KOPT-K1 (cell line): ENCODE data around the gene OTOP2.

ENCODE experiments used
- H3K27ac ChIP-seq: fragments of 200-600 bp; sonication (generic); 2 replicates; pipeline ENCODE4 v1.5.1; 2016; ENCODE audit warnings: antibody characterized with exemption, mild to moderate bottlenecking, low read depth, low read length; ENCODE audit not compliant: poor library complexity, severe bottlenecking
- H3K36me3 ChIP-seq: fragments of 200-600 bp; sonication (generic); 2 replicates; pipeline ENCODE4 v1.5.1; 2017; ENCODE audit warnings: antibody characterized with exemption, mild to moderate bottlenecking, low read length, moderate library complexity; ENCODE audit not compliant: insufficient read depth
- H3K9me3 ChIP-seq: fragments of 200-600 bp; sonication (generic); 2 replicates; pipeline ENCODE4 v1.5.1; 2017; ENCODE audit warnings: antibody characterized with exemption, low read length, mild to moderate bottlenecking; ENCODE audit not compliant: insufficient read depth, poor library complexity, severe bottlenecking

The OTOP2 gene

DNA sequence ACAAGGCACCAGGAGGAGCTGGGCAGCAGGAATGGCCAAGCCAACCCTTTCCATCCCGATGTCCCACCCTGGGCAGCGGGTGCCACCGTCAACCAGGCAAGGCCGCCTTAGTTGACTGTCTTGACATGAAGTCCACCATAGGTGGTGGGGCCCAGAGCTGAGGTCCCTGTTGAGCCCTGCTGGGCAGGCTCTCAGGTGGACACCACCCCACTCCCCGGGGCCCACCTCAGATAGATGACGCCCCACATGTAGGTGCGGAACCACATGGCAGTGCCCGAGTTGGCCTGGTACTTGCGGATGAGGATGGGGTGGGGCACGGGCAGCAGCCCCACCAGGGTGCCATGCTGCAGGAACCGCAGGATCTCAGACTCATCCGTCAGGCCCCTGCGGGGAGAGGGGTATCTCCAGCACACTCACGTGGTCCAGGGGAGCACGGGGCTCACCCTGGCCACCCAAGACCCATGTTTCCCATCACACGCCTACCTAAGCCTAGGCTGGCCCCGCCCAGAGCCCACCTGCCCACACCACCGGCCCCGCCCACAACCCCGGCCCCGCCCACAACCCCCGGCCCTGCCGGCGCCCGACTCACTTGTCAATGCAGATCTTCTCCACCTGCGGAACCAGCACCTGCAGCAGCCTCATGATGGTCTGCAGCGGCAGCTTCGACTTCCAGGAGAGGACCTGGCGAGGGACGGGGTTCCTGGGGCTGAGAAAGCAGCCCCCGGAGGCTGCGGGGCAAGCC is 27.8 kb downstream of the OTOP2 start:
- Histone ChIP-seq H3K36me3 (no peaks in the 10 kb centered on the region), H3K27ac (no peak overlapping the region), H3K9me3 (no peaks in the 10 kb centered on the region)

DNA sequence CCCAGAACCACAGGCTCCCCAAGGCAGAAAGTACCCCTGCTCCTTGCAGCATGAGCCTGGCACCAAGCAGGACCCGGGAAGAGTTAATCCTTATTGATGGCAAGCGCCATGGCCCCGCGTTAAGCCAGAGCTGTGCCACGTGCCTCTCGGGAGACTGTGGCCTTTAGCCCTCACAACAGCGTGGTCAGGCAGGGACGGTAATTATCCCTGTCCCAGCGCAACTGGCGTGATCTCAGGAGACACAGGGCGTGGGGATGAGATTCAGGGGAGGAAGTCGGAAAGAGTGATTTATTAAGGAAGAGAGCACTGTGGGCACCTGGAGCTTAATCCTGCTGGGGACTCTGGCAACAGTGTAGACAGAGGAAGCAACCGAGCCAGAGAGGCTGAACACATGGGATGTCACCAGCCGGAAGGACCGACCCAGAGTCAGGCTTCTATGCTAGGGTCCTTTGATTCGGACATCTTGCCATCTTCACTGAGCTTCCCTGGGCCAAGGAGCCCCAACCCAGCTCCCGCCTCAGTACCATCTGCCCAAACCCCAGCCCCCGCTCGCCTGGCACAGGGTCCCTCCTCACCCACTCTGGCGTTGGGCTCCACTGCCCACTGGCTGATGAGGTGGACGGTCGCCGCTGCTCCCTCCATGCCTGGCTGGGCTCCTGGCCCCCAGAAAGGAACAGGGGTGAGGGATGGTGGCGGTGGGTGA is 28.5 kb downstream of the OTOP2 start:
- Histone ChIP-seq H3K36me3 (no peaks in the 10 kb centered on the region), H3K27ac (no peak overlapping the region), H3K9me3 (no peaks in the 10 kb centered on the region)

DNA sequence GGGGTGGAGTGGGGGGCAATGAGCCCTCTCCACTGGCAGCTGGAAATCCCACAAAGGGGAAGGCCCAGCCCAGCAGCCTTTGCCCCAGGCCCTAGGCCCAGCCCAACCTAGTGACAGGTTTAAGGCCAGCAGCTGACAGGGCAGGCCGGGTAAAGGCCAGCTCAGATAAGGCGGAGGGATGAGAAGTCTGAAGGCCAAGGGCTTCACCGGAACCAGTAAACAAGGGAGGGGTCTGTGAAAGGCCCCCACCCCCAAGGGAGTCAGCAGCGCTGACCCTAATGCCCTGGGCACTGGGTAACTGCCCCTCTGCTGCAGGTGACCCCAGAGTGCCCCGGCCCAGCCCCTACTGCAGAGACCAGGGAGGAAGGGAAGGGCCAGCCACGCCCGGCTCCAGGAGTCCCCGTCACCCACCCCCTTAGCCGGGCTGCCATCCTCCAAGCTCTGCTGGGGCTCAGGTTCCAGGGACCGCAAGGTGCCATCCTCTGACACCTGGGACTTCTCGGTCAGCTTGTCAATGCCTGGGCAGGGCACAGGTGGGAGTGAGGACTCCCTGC is 29.1 kb downstream of the OTOP2 start:
- Histone ChIP-seq H3K36me3 (no peaks in the 10 kb centered on the region), H3K9me3 (no peaks in the 10 kb centered on the region), H3K27ac (no peak overlapping the region)

DNA sequence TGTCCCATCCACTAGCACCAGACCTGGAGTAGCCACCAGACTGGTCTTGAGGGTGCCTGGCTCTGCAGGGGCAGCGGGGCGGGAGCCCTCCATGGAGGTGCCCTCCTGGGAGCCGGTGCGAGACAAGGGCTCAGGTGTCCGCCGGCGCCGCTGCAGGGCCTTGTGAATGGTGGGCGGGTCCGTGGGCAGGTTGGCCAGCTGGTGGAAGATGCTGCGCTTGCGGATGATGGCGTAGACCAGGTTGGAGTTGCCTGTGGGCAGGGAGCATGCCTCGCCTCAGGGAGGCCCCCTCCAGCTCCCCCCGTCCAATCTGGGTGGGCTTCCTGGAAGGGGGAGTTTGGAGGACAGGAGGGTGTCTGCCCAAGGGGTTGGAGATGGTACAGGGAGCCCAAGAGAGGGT is 30.0 kb downstream of the OTOP2 start:
- H3K27ac ChIP-seq, result no peak overlapping the region
- H3K36me3 ChIP-seq, result no peaks in the 10 kb centered on the region
- H3K9me3 ChIP-seq, result no peaks in the 10 kb centered on the region

DNA sequence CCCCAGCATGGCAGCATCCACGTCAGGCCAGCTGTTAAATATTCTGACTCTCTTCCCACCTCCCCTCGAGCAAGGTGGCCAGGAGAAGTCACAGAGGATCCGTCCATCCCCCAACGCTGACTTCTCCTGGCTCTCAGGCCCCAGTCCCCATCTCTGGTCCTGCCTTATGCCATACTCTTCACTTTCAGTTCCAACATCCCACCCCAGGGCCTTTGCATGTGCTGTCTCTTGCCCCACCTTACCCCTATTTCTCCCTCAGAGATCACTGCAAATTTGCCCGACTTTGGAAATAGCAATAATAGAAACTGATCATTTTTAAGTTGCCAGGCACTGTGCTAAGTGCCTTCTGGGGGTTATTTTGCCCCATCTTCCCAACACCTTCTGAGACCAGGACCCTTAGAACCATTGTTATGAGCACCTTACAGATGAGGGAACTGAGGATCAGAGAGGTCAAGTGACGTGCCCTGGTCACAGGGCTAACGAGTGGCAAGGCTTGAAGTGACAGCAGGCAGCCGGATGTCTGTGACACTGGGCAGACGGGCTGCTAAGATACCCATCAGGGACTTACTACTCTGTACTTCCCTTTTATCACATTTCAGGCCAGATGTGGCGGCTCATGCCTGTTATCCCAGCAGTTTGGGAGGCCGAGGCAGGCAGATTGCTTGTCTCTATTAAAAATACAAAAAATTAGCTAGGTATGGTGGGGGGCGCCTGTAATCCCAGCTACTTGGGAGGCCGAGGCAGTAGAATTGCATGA is 30.8 kb downstream of the OTOP2 start:
- no peak overlapping the region for H3K27ac ChIP-seq
- H3K36me3 ChIP-seq, result no peaks in the 10 kb centered on the region
- H3K9me3 ChIP-seq, result no peaks in the 10 kb centered on the region

DNA sequence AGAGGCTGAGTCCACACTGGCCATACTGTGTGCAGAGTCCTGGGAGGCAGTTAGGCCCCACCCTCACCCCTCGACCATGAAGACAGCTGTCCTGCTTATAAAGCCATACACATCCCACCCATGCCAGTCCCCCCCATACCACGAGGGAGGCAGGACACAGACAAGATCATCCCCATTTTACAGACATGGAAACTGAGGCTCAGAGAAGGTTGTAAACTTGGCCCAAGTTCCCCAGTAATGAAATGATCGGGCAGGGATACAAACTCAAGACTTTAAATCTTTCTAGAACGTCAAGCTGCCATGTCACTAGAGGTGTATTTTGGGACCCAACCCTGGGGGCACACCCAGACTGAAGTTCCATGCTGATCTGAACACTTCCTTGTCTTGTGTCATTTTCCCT is 32.0 kb downstream of the OTOP2 start:
- no peaks in the 10 kb centered on the region for H3K36me3 ChIP-seq
- H3K27ac ChIP-seq, result no peak overlapping the region
- H3K9me3 ChIP-seq, result no peaks in the 10 kb centered on the region

DNA sequence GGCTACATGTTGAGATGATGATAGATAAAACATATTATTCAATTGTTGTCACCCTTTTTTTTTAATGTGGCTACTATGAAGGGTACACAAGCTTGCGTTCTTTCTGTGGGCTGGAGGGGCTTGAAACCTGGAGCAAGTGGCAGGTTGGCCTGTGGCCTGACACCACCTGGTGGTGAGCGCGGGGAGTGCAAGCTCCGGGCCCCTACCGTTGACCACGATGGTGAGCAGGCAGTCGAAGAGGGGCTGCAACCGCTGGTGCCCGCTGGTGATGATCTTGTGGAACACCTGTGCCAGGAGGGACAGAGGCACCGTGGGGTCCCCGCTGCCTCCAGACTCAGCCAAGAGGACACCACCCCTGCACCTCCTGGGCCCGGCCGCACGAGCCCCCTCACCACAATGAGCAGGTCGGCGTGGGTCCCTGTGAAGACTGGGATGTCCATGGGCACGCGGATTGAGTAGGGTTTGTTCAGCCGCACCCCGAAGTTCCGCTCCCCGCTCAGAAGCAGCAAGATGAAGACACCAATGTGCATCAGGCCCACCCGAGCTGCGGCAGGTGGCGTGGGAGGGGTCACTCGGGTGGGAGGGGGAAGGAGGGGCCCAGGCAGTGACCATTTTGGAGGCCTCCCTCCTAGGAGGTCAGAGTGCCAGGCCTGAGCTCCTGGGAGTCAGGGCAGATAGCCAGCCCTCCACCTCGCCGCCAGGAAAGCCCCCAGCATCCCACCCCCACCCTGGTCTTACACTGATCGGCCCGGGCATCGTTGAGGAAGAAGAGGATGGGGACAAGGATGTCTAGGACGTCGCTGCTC is 34.1 kb downstream of the OTOP2 start:
- Histone ChIP-seq H3K36me3 (no peaks in the 10 kb centered on the region), H3K27ac (no peak overlapping the region), H3K9me3 (no peaks in the 10 kb centered on the region)

DNA sequence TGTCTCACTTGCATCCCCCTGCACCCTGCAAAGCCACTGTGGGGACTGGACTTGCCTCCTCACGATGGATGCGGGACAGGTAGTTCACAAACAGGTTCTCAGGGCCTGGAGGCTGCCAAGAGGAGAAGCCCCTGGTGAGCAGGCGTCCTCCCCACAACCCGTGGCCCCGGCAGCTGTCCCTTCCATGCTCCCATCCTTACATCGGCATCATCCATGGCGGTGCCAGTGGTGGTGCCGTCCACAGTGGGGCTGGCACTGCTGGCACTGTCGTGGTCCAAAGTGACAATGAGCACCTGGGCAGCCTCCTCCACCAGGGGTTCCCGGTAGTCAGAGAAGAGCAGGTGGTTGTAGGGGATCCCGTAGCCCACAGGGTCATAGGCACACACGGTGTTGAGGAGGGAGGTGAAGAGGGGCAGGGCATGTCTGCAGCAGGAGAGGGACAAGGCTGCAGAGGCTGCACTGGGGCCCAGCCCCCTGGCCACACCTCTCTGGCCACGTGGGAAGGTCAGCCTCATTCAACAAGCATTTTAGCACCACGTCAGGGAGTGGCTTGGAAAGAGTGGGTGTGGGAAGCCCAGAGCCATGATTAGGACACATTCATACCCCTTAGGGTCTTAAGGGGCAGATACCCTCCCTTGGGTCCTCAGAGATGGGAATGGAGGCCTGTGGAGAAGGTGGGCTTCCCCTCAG is 35.9 kb downstream of the OTOP2 start:
- no peaks in the 10 kb centered on the region for H3K9me3 ChIP-seq
- H3K36me3 ChIP-seq, result no peaks in the 10 kb centered on the region
- H3K27ac ChIP-seq, result no peak overlapping the region

DNA sequence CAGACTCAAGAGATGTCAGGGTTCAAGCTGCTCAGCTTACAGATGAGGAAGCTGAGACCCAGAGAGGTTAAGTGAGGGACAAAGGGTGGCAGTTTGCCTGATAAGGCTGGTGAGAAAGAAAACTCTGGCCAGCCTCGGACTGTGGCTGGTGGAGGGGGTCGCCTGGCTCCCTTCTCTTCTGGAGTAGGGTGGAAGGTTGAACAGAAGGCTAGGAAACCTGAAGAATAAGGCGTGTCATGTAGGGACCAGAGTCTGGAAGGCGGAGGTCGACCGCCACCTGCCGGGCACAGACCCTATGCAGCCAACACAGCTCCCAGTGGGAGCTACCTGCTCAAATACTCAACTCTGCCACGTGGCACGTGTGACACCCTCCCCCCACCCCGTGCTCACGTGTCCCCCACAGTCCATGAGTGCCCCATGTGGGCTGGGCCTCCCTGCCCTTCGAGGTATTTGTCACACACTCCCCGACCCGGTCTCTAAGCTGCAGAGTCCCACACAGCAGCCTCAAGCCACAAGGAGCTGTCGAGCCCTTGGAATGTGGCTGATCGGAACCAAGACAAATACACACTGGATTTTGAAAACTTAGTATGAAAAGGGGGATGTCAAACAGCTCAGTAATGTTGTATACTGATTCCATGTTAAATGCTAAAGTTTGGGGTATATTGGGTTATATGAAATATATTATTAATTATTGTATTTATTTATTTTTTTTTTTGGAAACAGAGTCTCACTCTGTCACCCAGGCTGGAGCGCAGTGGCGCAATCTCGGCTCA is 36.7 kb downstream of the OTOP2 start:
- H3K36me3 ChIP-seq, result no peaks in the 10 kb centered on the region
- H3K27ac ChIP-seq, result no peak overlapping the region
- H3K9me3 ChIP-seq, result no peaks in the 10 kb centered on the region

DNA sequence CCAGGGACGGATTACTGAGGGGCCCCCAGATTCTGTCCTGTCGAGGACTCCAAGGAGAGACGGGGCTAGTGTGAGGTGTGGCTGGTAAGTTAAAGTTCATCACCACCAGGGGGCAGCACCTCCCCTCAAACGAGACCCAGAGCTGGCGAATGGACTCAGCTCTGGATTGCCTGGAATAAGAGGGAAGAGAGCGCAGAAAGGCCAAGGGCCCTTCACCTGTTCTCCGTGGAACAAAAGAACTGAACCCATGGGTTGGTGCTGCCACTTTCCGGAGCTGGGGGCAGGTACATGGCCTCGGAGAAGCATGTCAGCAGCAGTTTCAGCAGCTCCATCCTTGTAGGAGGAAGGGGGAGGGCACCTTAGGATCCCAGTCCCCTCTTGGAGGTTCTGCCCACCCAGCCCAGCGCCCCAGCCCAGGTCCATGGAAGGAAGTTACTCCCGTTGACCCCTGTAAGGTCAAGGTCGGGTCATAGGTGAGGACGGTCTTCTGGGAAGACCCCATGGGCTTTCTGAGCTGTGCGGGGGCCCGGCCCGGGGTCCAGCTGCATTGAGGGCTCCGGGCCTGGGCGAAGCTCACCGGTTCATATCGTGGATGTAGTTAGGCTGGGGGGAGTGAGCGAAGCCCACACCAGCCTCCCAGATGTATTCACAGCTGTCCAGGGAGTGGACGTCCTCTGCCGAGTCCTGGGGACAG is 37.7 kb downstream of the OTOP2 start:
- no peaks in the 10 kb centered on the region for H3K36me3 ChIP-seq
- no peak overlapping the region for H3K27ac ChIP-seq

DNA sequence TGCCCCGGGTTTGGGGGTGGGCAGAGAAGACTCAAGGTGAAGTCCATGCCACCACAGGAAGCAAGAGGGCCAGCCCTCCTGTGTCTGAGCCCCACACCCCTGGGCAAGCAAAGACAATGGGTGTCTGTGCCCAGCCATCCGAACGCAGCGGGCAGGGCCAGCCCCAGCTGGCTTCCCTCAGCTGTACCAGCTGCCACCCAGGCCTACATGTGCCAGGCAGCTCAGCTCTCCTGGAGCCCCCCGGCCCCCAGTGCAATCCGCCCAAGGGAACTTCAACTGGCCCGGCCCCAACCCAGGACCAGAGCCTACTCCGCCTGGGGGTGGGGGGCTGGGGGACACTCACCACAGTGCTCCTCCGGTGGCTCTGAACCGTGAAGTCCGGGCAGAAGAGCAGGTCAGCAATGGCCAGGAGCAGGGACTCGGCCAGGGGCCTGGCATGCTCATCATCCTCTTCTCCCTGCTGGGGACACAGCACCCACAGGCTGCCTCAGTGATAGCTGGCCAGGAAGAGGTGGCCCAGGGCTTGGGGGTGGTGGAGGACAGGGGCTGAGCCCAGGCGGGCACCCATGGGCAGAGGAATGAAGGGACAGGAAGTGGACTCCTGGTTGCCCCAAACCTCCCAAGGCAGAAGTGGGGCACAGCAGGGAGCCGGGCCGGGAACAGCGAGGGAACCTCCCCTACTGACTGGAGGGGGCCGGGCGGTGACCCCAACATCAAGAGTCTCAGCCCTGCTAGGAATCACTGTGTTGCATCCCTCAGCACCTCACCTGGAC is 38.7 kb downstream of the OTOP2 start:
- Histone ChIP-seq H3K36me3 (no peaks in the 10 kb centered on the region), H3K9me3 (no peaks in the 10 kb centered on the region), H3K27ac (no peak overlapping the region)

More for the DNA sequence above, 37.7 kb downstream of the OTOP2 start:
- H3K9me3 ChIP-seq, result no peaks in the 10 kb centered on the region

DNA sequence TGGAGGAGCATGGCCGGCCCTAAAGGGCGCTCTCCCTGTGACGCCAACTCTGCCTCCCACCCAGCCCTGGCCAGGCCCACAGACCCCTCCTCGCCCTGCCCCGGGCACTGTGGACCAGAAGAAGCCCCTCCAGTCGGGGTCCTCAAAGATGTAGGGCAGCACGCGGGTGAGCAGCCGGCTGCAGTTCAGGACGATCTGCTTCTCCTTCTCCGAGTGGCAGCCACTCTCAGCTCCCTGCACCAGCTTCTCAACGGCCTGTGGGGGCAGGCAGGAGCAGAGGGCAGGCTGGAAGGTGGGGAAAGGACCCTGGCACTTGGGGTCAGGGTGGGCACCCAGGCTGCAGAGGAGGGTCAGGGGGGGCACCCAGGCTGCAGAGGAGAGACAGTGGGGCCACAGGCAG is 39.6 kb downstream of the OTOP2 start:
- Histone ChIP-seq H3K9me3 (no peaks in the 10 kb centered on the region), H3K36me3 (no peaks in the 10 kb centered on the region), H3K27ac (no peak overlapping the region)
